ENCODE results near the gene RERE.

DNA sequence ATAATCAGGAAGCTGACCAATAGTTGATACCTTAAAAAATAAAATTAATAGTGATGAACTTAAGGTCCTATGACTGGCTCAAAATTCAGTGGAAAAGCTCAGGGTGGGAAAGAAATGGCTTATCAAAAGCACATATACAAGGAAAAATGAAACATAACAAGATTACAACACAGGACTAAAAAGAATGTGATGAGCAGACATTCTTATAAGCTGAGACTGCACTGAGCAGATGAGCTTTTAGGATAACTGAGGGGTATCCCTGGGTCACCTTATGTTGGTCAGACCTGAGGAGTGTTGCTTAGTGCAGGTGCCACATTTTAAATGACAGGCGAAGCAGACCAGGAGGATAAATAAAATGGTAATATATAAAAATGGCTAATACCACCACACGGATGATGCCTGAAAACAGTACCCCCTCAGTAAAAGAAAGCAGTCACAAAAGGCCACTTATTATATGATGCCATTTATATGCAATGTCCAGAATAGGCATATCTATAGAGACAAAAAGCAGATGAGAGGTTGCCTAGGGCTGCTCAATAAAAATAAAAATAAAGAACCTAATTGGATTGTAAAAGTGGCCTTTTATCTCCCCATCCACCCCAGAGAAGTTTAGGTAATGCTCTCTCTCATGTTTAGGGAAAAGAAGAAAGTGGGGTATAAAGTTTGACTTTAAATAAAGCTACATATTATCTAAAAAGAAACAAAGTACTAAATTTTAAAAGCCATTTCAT is 335.6 kb downstream of the RERE start:
- no peak for TF ChIP-seq POLR2A (IDR thresholded peaks at IDR 0.05; ENCODE audit: low read depth, low read length)
- TF ChIP-seq POLR2AphosphoS5 (IDR thresholded peaks at IDR 0.05; ENCODE audit: low read depth, low read length), result no peak
- TF ChIP-seq TAF1 (IDR thresholded peaks at IDR 0.05; ENCODE audit: borderline replicate concordance, low read depth, low read length), result no peak
